Activated CD4-positive, alpha-beta T cell treated with anti-CD3 and anti-CD28 coated beads, Interleukin-2, amount 50 U/mL, for 1 hour (primary cell): ENCODE results near the gene KIF6.

Experiments
- DNase-seq: peaks from one replicate; pipeline ENCODE4 v3.0.0-alpha.2; 2020

Gene KIF6

GRCh38 chr6:39440039-39440426 lies 285.2 kb downstream of the KIF6 start:
- DNase-seq = no peak

DNA sequence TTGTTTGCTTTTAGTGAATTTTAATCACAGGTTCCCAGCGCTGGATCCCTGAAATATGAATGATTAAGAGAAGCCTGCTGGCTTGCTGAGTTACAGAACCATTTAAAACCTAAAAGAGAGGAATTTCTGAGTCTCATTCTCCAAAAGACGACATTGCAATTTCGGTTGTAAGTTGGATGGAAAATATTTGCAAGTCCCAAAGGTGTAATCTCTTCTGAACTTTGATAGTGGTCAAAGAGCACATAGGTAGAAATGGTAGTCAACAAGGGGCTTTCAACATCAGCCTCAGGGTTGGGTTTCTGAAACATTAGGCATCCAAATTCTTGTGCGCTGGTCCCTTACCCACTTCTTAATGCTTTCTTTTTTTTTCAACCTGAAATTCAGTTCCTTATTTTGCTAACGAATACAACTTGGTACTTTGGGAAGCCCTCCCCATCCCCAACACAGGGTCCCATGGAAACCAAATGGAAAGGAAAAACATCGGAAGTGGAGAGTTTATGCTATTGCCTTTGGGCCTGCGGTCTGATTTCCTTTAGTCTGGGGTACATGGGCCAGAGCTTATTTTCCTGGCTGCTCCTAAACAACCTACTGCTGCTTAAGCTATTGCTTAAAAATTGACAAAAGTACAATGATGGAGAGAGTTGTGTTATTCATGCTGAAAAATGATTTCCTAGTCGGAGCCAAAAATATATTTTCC lies 285.7 kb downstream of the KIF6 start:
- no peak for DNase-seq

DNA sequence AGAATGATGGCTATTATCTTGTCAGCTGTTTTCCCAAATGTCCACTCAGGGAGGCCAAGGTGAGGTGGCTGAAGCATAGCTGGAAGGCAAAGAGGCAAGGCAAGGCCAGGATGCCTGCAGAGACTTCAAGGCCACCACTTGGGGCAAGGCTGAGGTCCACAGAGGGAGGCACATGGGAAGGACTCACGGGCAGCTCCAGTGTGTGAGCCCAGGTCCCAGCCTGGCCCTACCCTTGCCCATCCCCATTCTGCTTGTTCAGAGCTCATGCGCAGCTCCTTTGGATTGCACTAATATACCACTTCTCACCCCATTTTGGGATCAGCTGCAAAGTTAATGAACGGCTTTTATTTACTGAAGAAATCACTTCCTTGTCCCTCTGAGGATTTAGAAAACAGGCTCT lies 291.6 kb downstream of the KIF6 start:
- DNase-seq = no peak

- no peak for DNase-seq
Observed at GRCh38 chr6:39432330-39433025, 292.7 kb downstream of the KIF6 start.

DNA sequence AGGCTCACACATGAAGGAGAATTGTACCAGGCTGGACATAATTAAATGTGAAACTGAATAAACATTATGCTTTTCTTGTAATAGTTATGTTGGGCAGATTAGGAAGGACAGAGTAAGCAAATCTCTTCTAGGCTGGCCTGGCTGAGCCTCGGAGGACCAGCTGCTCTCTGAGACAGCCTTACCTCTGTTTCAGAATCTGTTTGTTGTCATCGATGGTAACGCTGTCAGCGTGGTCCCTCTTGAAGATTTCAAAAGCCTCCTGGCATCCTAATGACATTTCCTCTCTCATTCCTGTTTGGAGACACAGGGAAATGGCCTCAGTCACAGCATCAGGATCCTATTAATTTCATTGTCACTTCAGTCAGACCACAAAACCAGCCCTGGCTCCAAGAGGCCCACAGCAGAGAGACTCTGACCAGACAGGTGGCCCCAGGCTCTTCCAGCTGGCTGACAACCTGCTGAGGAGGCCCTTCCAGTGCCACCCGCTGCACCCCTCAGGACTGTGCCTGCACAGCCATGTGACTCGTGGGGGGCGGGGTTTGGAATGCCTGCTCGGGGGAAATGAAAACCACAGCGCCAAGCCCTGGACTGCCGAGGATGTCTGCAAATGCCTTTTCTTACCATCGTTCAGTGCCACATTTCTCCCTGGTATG lies 294.2 kb downstream of the KIF6 start:
- DNase-seq = no peak

DNA sequence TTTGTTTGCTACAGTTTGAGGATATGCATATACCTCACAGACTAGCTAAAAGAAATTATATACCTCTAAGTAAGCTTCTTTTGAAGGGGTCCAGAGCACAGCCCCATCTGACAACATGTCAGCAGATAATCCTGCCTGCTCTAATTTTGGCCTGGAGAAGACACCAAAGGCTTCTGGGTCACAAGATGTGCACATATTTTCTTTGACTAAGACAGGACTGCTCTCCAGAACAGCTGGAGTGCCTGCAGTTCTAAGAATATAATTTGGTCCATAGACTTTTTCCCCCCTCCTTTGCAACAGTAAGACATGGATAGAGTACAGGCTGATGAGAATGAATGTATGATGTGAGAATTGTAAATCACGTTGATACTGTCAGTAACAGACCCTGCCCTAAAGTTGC lies 294.8 kb downstream of the KIF6 start:
- DNase-seq = no peak

DNA sequence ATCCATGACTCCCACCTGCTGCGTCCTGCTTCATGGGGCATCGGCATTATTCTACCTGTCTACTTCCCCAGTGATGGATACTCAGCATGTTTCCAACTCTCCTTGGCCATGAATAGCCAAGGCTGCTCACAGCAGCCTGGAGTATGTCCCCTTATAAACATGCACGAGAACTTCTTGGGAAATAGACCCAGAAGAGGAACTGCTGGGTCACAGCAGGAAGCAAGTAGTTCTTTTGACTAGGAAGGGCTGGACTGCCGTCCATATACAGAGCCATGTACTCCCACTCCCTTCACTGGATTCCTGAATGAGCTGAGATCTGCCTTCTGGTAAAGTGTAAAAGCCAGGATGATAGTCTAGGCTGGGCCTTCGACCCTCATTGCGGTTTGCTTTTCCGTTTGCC lies 296.4 kb downstream of the KIF6 start:
- no peak for DNase-seq

DNA sequence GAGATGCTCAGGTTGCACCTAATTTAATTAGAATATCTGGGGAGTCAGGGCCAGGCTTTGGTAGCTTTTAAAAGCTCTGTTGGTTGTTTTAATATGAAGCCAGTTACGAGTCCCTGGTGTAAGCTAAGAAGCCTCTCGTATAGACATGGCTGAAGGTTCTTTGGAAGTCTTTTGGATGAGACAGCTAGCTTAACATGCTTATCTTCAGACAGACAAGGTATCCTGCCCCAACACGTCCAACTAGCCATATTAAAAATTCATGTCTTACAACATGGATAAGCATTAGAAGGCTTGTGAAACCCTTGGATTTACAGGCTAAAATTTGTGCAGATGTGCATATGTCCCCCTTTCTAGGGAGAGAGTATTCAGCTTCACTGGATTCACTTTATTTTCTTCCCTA lies 297.1 kb downstream of the KIF6 start:
- DNase-seq = no peak

DNA sequence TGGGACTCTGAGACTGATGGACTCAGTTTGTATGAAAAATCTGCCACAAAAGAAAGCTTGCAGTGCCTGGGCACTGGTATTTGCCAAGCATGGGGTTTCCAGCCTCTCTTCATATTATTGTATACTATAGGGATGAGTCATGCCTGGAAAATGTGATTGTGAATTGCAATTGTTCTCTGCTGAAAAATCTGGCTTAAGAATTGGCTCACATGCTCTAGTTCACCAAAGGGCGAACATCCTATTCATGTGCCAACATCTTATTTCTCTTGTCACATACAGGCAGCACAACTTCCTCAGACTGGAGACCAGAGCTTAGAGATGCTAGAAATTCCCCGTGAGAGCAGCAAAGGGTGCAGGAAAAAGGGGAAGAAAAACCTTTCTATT lies 299.1 kb downstream of the KIF6 start:
- no peak for DNase-seq

GRCh38 chr6:39425346-39426072 lies 299.7 kb downstream of the KIF6 start:
- DNase-seq = no peak

GRCh38 chr6:39424831-39425230 lies 300.4 kb downstream of the KIF6 start:
- no peak for DNase-seq

GRCh38 chr6:39422238-39422637 lies 303.0 kb downstream of the KIF6 start:
- no peak for DNase-seq

- DNase-seq = no peak
Observed at GRCh38 chr6:39421383-39422225, 303.6 kb downstream of the KIF6 start.

DNA sequence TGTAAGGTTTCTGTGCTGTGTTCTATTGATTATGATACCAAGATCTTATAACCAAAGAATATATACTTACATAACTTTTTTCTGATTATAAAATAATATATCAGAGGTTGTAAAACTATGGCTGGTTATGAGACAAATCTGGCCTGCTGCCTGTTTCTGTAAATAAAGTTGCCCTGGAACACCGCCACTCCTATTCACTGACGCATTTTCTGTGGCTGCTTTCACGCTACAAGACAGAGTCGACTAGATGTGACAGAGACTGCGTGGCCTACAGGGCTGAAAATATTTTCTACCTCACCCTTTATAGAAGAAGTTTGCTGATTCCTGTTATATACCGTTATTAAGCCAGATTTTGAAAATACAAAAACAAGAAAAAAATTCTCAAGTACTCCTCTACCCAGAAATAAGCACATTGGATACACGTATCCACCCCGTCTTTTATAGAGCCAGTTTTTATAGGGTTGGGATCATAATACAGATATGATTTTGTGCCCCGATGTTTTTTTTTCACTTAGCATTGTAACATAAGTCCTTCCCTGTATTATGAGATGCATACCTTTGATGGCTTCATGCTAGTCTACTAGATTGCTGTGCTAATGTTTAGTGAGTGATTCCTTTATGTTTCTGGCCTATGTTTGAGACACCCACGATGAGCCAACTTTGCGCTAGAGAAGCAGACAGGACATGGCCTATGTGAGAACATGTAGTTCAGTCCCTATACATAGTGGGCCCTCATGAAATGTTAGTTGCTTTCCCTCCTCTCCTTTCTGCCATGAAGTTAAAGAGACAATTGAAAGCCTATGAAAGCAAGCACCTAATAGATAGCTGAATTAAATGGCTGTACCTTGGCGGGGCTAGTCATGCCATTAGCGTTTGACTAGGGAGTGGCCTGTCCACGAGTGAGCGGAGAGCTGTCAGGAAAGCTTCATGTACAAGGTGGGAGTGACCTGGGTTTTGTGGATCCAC lies 304.6 kb downstream of the KIF6 start:
- DNase-seq = no peak

- DNase-seq = no peak
Observed at GRCh38 chr6:39419607-39420006, 305.6 kb downstream of the KIF6 start.

GRCh38 chr6:39417440-39417839 lies 307.8 kb downstream of the KIF6 start:
- DNase-seq = no peak

GRCh38 chr6:39416728-39417127 lies 308.5 kb downstream of the KIF6 start:
- no peak for DNase-seq

DNA sequence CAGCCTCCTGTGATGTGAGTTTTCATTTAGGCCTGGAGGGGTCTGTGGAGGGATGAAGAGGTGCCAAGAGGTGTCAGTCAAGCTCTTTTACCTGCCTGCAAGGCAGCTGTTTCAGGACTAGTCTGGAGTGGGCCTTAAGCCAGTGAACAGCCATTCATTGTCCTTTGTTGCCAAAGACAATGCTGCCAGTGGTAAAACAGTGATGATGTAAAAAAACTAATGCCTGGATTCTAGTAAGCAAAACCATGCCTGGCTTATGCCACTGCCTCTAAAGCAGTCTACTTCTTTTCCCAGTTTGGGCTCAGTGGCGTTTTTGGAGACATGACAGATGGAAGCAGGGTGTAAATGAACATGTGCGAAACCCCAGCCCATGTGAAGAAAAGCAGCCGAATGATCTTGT lies 309.2 kb downstream of the KIF6 start:
- DNase-seq = no peak

GRCh38 chr6:39415482-39415881 lies 309.7 kb downstream of the KIF6 start:
- DNase-seq = no peak

GRCh38 chr6:39411465-39411864 lies 313.7 kb downstream of the KIF6 start:
- DNase-seq = no peak

- no peak for DNase-seq
Observed at GRCh38 chr6:39411001-39411400, 314.2 kb downstream of the KIF6 start.

- no peak for DNase-seq
Observed at GRCh38 chr6:39409889-39410288, 315.3 kb downstream of the KIF6 start.
